HepG2 (cell line): ENCODE data around the gene KRTAP9-3.

Experiments used
- CTCF ChIP-seq: sonication (generic); formaldehyde crosslinking; IDR thresholded peaks from 2 replicates; pipeline ENCODE4 v1.5.0; 2020; ENCODE audit warnings: mild to moderate bottlenecking, missing genetic modification reagents, moderate library complexity
- FOXP4 ChIP-seq: sonication (generic); formaldehyde crosslinking; IDR thresholded peaks from 2 replicates; pipeline ENCODE4 v1.4.0; 2020; ENCODE audit warnings: missing genetic modification reagents
- POLR2AphosphoS5 ChIP-seq: IDR thresholded peaks from 2 replicates; pipeline ENCODE4 v1.6.1; 2012; ENCODE audit warnings: low read depth, low read length
- SRSF4 ChIP-seq: fragments of 200-400 bp; formaldehyde crosslinking; IDR thresholded peaks from one replicate; pipeline ENCODE4 v1.6.1; 2018; ENCODE audit warnings: mild to moderate bottlenecking, low read depth, low read length, moderate library complexity; ENCODE audit not compliant: poor library complexity, severe bottlenecking
- ZNF124 ChIP-seq: sonication (generic); formaldehyde crosslinking; IDR thresholded peaks from 2 replicates; pipeline ENCODE4 v1.4.0; 2020; ENCODE audit warnings: missing genetic modification reagents
- TF ChIP-seq, protein P1 (sequence below), 2 experiments: fragments of 450-650 bp in 1 of 2; sonication (generic) in 1 of 2; formaldehyde crosslinking in 1 of 2; IDR thresholded peaks; 2 replicates each; pipeline versions ENCODE4 v1.6.1 to v1.8.0; 2016 to 2022; ENCODE audit warnings: antibody characterized with exemption in 1 of 2, mild to moderate bottlenecking in 1 of 2, missing genetic modification reagents in 1 of 2

DNA sequence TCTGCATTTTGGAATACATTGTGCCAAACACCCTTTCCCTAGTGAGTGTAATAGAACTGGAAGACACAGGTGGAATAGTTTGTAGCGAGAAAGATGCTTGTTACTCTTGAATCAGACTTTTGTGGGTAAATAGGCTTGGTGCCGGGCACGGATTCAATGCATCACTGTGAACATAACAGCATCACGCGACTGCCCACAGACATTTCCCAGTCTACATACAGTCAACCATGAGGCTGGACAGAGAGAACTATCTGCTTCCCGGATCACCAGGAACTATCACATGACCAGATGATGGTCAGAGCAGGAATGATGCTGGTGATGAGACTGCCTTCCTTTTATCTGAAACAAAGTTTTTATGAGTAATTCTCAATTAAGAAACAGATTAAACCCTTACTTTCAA is 6.2 kb upstream of the KRTAP9-3 start:
- TF ChIP-seq, protein P1, sequence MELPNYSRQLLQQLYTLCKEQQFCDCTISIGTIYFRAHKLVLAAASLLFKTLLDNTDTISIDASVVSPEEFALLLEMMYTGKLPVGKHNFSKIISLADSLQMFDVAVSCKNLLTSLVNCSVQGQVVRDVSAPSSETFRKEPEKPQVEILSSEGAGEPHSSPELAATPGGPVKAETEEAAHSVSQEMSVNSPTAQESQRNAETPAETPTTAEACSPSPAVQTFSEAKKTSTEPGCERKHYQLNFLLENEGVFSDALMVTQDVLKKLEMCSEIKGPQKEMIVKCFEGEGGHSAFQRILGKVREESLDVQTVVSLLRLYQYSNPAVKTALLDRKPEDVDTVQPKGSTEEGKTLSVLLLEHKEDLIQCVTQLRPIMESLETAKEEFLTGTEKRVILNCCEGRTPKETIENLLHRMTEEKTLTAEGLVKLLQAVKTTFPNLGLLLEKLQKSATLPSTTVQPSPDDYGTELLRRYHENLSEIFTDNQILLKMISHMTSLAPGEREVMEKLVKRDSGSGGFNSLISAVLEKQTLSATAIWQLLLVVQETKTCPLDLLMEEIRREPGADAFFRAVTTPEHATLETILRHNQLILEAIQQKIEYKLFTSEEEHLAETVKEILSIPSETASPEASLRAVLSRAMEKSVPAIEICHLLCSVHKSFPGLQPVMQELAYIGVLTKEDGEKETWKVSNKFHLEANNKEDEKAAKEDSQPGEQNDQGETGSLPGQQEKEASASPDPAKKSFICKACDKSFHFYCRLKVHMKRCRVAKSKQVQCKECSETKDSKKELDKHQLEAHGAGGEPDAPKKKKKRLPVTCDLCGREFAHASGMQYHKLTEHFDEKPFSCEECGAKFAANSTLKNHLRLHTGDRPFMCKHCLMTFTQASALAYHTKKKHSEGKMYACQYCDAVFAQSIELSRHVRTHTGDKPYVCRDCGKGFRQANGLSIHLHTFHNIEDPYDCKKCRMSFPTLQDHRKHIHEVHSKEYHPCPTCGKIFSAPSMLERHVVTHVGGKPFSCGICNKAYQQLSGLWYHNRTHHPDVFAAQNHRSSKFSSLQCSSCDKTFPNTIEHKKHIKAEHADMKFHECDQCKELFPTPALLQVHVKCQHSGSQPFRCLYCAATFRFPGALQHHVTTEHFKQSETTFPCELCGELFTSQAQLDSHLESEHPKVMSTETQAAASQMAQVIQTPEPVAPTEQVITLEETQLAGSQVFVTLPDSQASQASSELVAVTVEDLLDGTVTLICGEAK (IDR thresholded peaks at IDR 0.05), result no peak
- TF ChIP-seq, protein P1 (CRISPR knock-in tag; IDR thresholded peaks at IDR 0.05), result no peak
- TF ChIP-seq CTCF (CRISPR knock-in tag) (no peak), ZNF124 (no peak), POLR2AphosphoS5 (no peak), SRSF4 (no peak), FOXP4 (CRISPR knock-in tag) (no peak)
